GM12874 (cell line): Measurements from ENCODE around the gene C22orf31.

ENCODE experiments used
- TF ChIP-seq, protein P1 (sequence below): IDR thresholded peaks from 2 replicates; pipeline ENCODE4 v1.5.1; 2011; ENCODE audit warnings: low read depth, mild to moderate bottlenecking, control low read depth, low read length, moderate library complexity; ENCODE audit not compliant: insufficient read depth

Gene C22orf31

DNA sequence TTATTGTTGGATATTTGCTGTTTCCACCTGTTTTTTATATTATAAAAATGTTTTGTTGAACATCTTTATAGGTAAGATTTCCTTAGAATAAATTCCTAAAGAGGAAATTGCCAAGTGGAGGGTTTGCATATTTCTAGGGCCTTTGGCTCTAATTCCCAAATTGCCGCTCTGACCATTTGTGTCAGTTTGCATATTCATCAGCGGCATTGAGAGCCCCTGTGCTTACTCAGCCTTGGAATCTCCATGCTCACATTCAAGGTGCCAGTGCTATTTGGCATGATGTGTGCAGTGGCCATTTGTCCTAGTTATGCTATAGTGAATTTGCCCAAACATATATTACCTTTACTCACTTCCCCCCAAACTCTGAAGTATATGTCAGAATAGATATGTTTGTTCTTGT, 36.7 kb upstream of the C22orf31 start:
- TF ChIP-seq, protein P1, sequence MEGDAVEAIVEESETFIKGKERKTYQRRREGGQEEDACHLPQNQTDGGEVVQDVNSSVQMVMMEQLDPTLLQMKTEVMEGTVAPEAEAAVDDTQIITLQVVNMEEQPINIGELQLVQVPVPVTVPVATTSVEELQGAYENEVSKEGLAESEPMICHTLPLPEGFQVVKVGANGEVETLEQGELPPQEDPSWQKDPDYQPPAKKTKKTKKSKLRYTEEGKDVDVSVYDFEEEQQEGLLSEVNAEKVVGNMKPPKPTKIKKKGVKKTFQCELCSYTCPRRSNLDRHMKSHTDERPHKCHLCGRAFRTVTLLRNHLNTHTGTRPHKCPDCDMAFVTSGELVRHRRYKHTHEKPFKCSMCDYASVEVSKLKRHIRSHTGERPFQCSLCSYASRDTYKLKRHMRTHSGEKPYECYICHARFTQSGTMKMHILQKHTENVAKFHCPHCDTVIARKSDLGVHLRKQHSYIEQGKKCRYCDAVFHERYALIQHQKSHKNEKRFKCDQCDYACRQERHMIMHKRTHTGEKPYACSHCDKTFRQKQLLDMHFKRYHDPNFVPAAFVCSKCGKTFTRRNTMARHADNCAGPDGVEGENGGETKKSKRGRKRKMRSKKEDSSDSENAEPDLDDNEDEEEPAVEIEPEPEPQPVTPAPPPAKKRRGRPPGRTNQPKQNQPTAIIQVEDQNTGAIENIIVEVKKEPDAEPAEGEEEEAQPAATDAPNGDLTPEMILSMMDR: no peak

DNA sequence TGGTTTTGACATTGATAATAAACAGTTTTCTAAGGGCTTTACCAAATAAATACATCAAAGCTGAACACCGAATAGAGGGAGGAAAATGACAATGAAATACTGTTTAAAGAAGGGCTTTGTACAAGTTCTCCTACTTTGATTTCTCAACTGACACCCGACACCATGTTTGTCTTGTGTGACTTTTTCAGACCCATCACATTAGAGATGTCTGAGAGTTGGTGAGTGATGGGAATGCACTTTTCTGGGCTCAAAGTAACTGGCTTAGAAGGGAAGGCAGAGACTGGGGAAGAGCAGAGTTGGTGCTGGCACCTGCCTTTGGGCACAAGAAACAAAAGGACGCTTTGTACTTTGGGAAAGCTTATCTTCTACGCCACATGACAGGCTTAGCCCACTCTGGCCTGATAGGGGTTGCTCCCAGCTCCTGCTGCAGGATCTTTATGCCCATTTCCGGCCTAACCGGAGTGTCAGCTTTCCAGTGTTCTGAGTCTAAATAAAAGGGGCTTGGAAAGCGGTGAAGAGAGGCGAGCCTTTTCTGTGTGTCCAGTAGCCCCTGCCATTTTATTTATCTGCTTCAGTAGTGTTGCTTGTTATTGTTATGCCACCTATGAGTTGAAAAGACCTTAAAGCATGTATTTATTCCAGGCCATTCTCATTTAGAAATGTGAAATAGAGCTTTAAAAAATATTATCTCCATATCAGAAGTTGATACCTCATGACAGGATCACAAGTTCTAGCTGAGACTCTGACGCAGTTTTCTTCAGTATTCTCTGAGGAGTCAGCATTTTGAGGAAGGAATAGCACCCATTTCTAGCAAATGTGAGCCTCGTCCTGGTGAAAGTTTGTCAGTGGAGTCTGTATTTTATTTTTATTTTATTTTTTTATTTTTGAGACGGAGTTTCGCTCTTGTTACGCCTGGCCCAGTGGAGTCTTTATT, 35.4 kb upstream of the C22orf31 start:
- TF ChIP-seq, protein P1: no peak

DNA sequence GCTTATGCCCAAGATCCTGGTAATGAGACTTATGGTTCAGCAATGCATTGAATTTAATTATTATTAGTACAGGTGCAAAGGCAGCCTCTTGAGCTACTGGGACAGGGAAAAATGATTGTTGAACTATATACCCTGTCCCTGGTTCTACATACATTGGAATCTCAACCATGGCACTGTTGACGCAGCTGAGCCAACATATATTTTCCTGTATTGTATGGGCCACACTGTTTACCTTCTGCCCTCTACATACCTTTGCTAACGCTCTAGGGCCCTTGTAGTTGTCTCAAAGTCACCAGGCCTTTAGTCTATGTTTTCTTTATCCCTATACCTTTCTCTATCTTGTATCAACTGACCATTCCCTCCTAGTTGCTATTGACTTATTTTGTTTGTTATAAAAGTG, 33.8 kb upstream of the C22orf31 start:
- TF ChIP-seq, protein P1: no peak

DNA sequence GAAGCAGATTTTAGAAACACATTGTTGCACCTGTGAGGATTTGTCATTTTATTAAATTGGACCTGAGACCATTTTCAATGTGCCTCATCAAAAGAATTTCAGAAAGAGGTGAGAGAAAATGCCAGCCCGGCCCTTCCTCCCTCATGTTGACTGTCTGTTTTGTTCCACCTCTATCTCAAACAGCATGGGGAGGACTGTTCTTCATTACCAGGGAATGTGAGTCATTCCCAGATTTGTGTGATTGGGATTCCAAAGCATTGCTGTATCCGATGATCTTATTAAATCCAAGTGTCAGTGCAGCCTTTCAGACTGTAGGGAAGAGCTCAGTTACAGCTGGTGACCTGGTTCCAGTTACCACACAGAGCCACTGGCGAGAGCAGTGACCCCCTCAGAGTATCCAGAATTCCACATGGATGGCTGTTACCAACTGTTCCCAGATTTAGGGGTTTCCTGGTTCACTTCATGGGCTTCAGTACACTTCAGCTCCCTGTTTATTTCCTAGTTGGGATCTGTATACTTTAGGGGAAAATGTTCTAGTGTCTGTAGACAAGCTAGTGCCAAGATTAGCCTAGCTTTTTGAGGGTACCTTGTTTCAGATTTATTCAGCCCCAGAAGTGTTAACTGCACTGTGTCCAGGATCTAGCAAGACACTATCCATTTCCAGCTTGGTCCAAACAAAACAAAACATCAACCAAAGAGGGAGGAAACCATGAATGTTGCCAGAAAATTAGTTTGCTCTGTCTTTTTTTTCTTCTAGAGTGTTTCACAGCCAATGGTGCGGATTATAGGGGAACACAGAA, 32.1 kb upstream of the C22orf31 start:
- TF ChIP-seq, protein P1: no peak

DNA sequence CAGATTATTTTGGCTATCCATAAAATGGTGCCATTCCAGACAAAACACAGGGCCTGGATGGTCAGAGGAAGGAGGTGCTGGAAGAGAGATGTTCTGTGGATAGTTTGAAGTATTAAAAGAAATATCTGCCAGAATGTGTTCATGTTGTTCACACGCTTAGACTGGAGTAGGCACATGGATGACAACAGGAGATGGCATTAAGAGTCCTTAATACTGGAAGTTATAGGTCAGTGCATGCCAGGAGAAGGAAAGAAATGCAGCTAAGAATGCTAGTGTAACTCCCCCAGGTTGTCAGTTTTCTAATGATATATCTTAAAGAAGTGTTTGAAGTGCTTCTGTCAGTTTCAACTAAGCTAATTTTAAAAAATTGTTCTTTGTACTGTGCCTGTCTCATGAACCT, 31.4 kb upstream of the C22orf31 start:
- TF ChIP-seq, protein P1: no peak

- TF ChIP-seq, protein P1: no peak
Measured at GRCh38 chr22:29092243-29092642, 30.6 kb upstream of the C22orf31 start.

DNA sequence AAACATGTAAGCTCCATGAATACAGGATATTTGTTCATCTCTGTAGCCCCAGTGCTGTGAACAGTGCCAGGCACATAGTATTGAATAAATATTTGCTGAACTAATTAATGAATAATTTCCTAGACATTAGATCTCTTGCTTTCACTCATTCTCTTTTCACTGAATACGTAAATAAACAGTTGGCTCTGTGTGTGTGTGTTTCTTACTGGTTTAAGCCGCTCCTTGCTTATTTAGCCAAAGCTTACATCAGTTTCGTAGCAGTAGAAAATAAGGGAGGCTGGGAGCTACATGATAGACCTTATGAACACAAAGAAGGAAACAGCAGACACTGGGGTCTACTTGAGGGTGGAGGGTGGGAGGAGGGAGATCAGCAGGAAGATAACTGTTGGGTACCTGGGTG, 28.4 kb upstream of the C22orf31 start:
- TF ChIP-seq, protein P1: no peak
